Muscle of back (tissue), 11 donors: ENCODE results near the gene CXorf49B. TPM values are rescaled to one million over a fixed set of nuclear protein-coding genes. Genes with fewer than 3 reads are reported as not detected.

Source experiments
- DNase-seq, 3 donors: peaks; one replicate each; pipeline versions ENCODE4 v3.0.0 to v3.0.0-alpha.2; 2013
- polyA plus RNA-seq, 10 donors: library from polyadenylated mRNA; unstranded; fragments of 120-200 nt; gene quantifications; one replicate each; pipeline ENCODE4 v1.2.1, GENCODE V29; 2013; ENCODE audit not compliant: insufficient read length in 10 of 10

CXorf49B gene
- polyA plus RNA-seq, 10 donors: 0.19 TPM; not detected in 9

- DNase-seq: no peak
Observed at GRCh38 chrX:71815121-71815905, 52.2 kb downstream of the CXorf49B start.

DNA sequence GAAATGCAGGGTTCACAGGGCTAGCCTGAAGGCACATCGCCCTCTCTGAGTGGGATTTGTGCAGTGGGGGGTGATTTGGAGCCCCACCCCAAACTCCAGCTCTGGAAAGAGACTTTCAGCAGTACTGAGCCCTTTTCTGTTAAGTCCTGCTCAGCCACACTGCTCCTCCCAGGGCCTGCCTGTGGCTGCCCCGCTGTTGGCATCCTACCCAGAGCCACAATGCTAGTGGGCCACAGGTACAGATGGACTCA, 52.7 kb downstream of the CXorf49B start:
- no peak for DNase-seq

Other genes starting within 250 kb of the CXorf49B start
- gene OGT, start 230.2 kb upstream of the CXorf49B start, polyA plus RNA-seq: 100 to 1,000 TPM in 5 of 10 donors, 10 to 100 TPM in 5; 76.1 to 190 (median 110) TPM
- gene GCNA, start 184.9 kb upstream of the CXorf49B start, polyA plus RNA-seq: 1 to 10 TPM; 1.2 to 3.6 (median 2.0) TPM
- gene CXCR3, start 144.8 kb upstream of the CXorf49B start, polyA plus RNA-seq: under 1 TPM in 7 of 10 donors, not detected in 3; 0.08 to 0.63 (median 0.15) TPM
- under 1 TPM in 1 of 10 donors, not detected in 9; 0.19 TPM for gene CXorf49, start 45.1 kb upstream of the CXorf49B start, polyA plus RNA-seq
- gene NHSL2, start 147.5 kb downstream of the CXorf49B start, polyA plus RNA-seq: 10 to 100 TPM in 2 of 10 donors, 1 to 10 TPM in 8; 7.7 to 13.1 (median 8.7) TPM